GM12801 (cell line): ENCODE results near the gene JAML.

Experiments used
- TF ChIP-seq, protein P1 (sequence below): IDR thresholded peaks from one replicate; pipeline ENCODE4 v1.5.1; 2011; ENCODE audit warnings: control low read depth; ENCODE audit not compliant: insufficient read length; ENCODE audit errors: extremely low read depth

Gene JAML

DNA sequence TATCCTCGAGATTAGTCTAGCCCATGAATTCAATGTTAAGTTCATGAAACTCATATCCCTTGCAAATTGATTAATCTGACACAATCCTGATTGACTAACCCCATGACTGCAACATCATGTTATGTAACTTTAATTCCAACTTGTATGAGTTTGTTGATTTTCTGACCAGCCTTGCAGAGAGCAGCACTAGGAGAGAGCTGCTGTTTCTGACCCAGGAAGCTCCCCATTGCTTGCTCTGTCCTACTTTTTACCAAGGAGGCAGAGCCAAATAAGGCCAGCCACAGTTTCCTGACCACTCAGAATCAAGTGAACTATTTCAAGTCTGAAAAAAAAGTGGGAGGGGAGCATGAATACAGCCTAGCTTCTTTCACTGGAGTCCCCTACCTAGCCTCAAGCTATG lies 14.1 kb upstream of the JAML start:
- TF ChIP-seq, protein P1, sequence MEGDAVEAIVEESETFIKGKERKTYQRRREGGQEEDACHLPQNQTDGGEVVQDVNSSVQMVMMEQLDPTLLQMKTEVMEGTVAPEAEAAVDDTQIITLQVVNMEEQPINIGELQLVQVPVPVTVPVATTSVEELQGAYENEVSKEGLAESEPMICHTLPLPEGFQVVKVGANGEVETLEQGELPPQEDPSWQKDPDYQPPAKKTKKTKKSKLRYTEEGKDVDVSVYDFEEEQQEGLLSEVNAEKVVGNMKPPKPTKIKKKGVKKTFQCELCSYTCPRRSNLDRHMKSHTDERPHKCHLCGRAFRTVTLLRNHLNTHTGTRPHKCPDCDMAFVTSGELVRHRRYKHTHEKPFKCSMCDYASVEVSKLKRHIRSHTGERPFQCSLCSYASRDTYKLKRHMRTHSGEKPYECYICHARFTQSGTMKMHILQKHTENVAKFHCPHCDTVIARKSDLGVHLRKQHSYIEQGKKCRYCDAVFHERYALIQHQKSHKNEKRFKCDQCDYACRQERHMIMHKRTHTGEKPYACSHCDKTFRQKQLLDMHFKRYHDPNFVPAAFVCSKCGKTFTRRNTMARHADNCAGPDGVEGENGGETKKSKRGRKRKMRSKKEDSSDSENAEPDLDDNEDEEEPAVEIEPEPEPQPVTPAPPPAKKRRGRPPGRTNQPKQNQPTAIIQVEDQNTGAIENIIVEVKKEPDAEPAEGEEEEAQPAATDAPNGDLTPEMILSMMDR: no peak

DNA sequence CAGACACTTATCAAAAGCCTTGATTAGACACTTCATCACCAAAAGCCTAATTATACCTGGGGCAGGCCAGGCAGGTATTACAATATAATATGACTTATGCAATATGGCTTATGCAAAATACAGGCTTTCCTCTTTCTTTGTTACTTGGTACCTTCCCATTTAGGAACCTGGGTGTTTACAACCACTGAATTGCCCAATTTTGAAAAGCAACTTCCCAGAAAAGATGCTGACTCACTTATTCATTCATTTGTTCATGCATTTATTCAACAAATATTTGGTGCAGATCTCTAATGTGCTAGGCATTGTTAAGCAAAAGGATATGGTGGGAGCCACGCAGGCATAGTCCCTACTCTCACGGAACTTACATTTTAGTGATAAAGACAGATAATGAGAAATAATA lies 13.6 kb upstream of the JAML start:
- TF ChIP-seq, protein P1: no peak

DNA sequence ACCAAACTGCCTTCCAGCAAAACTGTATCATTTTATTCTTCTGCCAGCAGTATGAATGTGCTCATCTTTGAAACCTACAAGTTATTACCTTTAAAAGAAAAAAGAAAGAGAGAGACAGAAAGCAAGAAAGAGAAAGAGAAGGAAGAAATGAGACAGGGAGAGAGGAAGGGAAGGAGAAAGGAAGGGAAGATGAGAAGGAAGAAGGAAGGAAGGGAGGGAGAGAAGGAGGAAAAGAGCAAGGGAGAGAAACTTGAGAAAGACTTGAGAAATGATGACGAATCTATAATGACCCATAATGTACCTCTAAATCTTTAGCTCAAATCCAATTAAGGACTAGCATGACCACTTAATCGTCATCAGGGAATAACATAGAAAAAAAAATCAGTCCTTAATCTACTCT lies 11.4 kb upstream of the JAML start:
- TF ChIP-seq, protein P1: no peak

DNA sequence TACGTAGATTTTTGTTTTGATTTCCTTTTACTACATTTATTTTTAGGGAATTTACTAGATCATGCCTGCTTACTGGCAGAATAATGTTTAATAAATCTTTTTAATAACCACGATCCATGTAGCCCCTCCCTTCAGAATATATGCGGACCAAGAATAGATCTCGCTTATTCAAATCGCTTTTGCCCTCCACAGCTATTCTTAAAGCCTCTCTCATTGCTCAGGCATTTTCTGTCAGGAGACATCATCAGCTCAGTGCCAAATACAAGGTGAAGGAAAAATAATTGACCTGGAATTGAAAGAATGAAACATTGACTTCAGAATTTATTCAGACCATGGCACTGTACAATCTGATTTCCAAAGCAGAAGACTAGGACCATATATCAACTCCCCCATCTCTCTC lies 10.0 kb upstream of the JAML start:
- TF ChIP-seq, protein P1: no peak

DNA sequence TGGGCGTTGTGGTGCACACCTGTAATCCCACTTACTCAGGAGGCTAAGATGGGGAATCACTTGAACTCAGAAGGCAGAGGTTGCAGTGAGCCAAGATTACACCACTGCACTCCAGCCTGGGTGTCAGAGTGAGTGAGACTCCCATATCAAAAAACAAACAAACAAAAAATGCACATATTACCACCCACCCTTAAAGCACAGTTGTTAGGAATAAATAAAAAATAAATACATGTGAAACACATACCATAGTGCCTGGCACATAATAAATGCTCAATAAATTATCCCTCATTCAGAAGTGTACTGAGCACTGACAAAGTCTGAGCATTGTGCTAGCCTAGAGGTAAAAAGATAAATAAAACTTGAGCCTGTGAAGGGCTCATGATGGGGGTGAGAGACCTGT lies 9.0 kb upstream of the JAML start:
- TF ChIP-seq, protein P1: no peak

DNA sequence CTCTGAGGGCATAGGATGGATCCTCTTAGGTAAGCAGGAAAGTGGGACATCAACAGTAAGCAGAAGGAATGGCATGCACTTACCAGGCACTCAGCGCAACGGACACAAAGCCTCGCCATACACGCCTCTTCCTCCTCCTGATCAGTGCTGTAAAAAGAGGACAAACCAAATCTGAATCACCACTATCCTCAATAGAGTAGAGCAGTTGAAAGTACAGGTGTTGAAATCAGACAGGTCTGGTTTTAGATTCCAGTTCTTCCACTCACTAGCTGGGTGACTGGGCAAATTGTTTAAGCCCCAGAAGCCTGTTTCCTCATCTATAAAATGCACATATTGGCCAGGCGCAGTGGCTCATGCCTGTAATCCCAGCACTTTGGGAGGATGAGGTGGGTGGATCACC lies 8.6 kb upstream of the JAML start:
- TF ChIP-seq, protein P1: no peak

DNA sequence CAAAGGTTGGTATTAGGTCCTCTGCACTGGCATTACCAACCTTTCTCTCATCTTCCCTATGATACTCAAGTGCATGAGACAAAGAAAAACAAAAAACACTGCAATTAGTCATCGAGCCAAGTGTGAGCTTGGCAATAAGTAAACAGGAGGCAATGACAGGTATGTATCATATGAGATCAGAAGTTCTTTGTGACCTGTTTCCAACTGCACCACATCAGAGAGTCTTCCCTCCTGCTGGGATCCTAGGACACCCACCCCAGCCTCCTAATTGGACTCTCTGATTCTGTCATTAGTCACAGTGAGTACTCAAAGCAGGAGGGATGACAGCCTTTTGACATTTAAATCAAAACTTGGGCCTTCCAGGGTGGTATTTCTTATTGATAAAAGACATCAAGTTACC lies 7.8 kb upstream of the JAML start:
- TF ChIP-seq, protein P1: no peak

DNA sequence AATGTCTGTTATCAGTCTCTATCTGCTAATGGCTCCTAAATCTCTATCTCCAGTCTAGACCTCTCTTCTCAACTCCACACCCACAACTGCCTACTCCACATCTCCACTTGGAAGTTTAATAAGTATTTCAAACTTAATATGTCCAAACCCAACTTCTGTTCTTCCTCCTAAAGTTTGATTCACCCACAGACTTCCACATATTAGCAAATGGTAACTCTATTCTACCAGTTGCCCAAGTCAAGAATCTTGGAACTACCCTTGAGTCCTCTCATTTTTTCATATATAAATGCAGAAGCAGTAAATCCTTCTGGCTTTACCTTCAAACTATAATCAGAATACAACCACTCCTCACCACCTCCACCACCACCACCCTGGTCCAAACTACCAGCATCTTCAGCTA lies 6.7 kb upstream of the JAML start:
- TF ChIP-seq, protein P1: no peak
